Astrocyte of the cerebellum (primary cell): ENCODE data around the gene MPIG6B.

Source experiments
- DNase-seq: peaks from one replicate; pipeline ENCODE4 v3.0.0-alpha.2; 2011; ENCODE audit warnings: low read depth
- H3K4me3 ChIP-seq: 2 replicates; pipeline ENCODE4 v1.5.1; 2011; ENCODE audit warnings: mild to moderate bottlenecking, low read depth, low read length, moderate library complexity
- CTCF ChIP-seq: IDR thresholded peaks from 2 replicates; pipeline ENCODE4 v1.5.1; 2012; ENCODE audit warnings: low read length, low read depth, moderate library complexity, mild to moderate bottlenecking; ENCODE audit errors: missing control alignments
- in situ Hi-C: cut with HindIII; loops from 2 replicates; pipeline ENCODE4 v1.10.0; 2017; ENCODE audit warnings: low sequenced_read_pairs

The MPIG6B gene

DNA sequence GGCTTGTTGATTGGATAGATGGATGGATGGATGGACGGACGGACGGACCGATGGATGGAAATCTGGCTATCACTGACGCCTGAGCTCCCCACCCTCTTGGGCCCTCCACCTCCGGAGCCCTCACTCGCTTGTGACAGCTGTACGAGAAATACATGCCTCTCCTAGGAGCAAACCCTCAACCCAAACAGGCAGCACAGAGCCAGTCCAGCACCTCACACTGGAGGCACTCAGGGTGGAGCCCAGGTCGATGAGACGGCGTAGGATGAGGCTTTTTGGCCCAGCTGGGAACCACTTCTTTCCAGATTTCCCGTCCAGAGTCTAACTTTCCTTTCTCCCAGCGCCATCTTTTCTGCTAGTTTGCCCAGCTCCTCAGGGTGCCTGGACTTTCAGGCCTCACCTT is 39.6 kb upstream of the MPIG6B start:
- TF ChIP-seq CTCF: no peak
- H3K4me3 ChIP-seq: no peak overlapping the region
- in situ Hi-C loops: no loop called here
- no peak for DNase-seq

DNA sequence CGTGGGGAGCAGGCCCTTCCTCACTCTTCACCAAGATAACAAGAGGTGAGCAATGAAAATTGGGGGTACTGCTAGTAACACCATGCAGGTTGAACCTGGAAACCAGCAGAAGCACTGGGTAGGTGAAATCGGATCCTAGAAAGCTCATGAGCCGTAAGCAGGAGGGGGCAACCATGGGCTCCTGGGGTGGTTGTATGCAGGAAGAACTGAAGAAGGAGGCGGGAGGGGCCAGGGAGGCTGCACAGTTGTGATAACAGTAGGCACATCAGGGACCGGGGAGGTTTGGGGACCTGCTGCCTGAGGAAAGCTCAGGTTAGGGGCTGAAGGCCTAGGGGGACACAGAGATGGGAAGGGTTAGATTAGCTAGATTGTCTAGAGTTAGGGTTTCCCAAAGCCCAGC is 36.7 kb upstream of the MPIG6B start:
- no peak for DNase-seq
- in situ Hi-C loops: no loop called here
- no peak for TF ChIP-seq CTCF
- no peak overlapping the region for H3K4me3 ChIP-seq

GRCh38 chr6:31687321-31687720 is 35.9 kb upstream of the MPIG6B start:
- no peak for TF ChIP-seq CTCF
- H3K4me3 ChIP-seq: no peak overlapping the region
- in situ Hi-C loops: no loop called here
- no peak for DNase-seq

GRCh38 chr6:31687860-31688693 is 35.1 kb upstream of the MPIG6B start:
- DNase-seq: no peak
- TF ChIP-seq CTCF: no peak
- in situ Hi-C loops: no loop called here
- no peak overlapping the region for H3K4me3 ChIP-seq

GRCh38 chr6:31689249-31690110 is 33.7 kb upstream of the MPIG6B start:
- peak; percentile 58 for TF ChIP-seq CTCF
- no peak overlapping the region for H3K4me3 ChIP-seq
- DNase-seq: no peak
- in situ Hi-C loops: loop anchor here (5.0 kb wide), 1 partner anchor 43 kb away; no protein-coding TSS in a partner anchor

DNA sequence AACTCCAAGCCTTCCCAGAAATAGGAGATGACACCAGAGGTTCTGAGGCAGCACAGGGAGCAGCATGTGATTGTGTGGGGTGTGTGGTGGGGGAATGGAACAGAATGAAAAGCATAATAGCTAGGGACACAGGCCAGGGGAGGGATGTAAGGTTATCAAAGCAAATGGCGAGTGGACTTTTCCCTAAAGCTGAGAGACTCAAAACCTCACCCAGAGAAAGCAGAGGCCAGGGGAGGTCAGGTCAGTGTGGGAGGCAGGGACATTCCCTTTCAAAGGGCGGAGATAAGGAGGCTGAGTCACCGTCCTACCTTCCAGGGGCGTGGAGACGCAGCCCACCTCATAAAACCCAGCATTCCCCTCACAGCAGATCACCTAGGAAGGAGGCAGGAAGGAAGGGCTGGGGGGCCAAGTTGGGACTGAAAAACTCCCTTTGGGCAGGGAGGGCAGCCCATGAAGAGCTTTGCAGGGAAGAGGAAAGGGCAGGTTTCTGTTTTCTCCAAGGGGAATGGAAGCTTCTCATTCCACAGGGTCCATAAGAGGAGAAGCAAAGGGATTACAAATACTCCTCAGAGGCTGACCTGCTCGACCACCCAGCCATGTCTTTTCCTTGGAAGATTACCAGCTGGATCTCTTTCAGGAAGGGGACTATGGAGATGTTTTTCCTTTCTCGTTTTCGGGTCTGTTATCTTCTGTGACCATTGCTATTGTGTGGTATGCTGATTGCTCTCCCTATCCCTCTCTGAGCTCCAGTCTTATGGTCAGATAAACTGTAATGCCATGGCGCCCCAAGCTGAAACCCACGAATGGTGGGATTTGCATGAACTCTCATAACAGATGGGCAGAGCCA is 32.7 kb upstream of the MPIG6B start:
- TF ChIP-seq CTCF: no peak
- H3K4me3 ChIP-seq: no peak overlapping the region
- in situ Hi-C loops: loop anchor here (5.0 kb wide), 1 partner anchor 42 kb away; no protein-coding TSS in a partner anchor
- DNase-seq: no peak
